HUES48 (cell line): ENCODE results near the gene PHACTR3.

ENCODE experiments used
- H3K27ac ChIP-seq: one replicate; pipeline ENCODE4 v1.7.0; 2013; ENCODE audit warnings: low read depth, low read length, inconsistent platforms
- H3K27me3 ChIP-seq: 2 replicates; pipeline ENCODE4 v1.6.1; 2013; ENCODE audit warnings: mild to moderate bottlenecking, low read length; ENCODE audit not compliant: control insufficient read depth, insufficient read depth
- H3K36me3 ChIP-seq: 2 replicates; pipeline ENCODE4 v1.6.1; 2013; ENCODE audit warnings: low read length; ENCODE audit not compliant: control insufficient read depth, insufficient read depth
- H3K4me1 ChIP-seq: 2 replicates; pipeline ENCODE4 v1.6.1; 2013; ENCODE audit warnings: mild to moderate bottlenecking, low read length; ENCODE audit not compliant: control insufficient read depth, insufficient read depth
- H3K4me3 ChIP-seq: 2 replicates; pipeline ENCODE4 v1.5.1; 2013; ENCODE audit warnings: mild to moderate bottlenecking, low read depth, low read length
- H3K9ac ChIP-seq: 2 replicates; pipeline ENCODE4 v1.6.1; 2013; ENCODE audit warnings: mild to moderate bottlenecking, low read depth, low read length, moderate library complexity
- H3K9me3 ChIP-seq: 2 replicates; pipeline ENCODE4 v1.6.1; 2013; ENCODE audit warnings: low read length; ENCODE audit not compliant: control insufficient read depth, insufficient read depth

The PHACTR3 gene

DNA sequence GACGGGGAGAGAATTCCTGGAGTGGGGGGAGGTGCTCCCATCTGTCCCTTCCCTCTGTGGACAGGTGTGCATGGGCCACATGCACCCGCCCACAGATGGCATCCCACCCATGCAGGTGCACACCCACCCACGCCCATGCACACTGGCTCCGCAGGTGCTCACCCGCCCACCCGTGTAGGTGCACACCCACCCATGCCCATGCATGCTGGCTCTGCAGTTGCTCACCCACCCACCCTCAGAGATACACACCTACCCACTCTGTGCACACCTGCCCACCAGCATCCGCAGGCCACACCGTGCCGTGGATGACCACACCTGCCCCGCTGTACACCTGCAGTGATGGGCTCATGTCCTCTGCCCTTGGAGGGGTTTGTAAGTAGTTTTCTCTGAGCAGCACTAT, 132.0 kb downstream of the PHACTR3 start:
- H3K4me1 ChIP-seq = no peaks in the 10 kb centered on the region
- no peak overlapping the region for H3K9ac ChIP-seq
- H3K27ac ChIP-seq = no peak overlapping the region
- no peaks in the 10 kb centered on the region for H3K9me3 ChIP-seq
- no peak overlapping the region for H3K4me3 ChIP-seq
- 0 out of 2 replicates have a peak, but pooled peaks cover 3% of the 10 kb centered on the region for H3K27me3 ChIP-seq
- no peaks in the 10 kb centered on the region for H3K36me3 ChIP-seq

- no peak overlapping the region for H3K27ac ChIP-seq
- 0 out of 2 replicates have a peak, but pooled peaks cover 3% of the 10 kb centered on the region for H3K27me3 ChIP-seq
- no peaks in the 10 kb centered on the region for H3K9me3 ChIP-seq
- H3K4me1 ChIP-seq = no peaks in the 10 kb centered on the region
- H3K9ac ChIP-seq = no peak overlapping the region
- H3K4me3 ChIP-seq = no peak overlapping the region
- no peaks in the 10 kb centered on the region for H3K36me3 ChIP-seq
Observed at GRCh38 chr20:59737073-59737666, 132.8 kb downstream of the PHACTR3 start.

DNA sequence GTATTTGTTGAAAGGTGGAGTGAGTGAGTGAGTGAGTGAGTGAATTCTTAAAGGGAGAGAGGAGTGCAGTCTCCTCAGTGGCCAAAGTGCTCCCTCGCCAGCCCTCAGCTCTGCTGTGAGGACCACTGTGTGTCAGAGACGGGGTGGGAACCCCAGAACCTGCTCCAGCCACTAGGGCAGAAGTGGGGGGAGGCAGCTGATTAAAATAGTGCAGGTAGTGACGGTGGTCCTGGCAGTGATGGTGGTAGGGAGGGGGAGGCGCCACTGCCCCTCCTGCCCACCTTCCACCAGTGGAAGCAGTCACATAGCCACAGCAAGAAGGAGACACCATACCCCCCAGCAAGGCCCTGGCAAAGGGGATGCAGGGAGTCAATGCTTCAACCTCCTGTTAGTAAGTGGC, 133.5 kb downstream of the PHACTR3 start:
- no peak overlapping the region for H3K9ac ChIP-seq
- H3K9me3 ChIP-seq = no peaks in the 10 kb centered on the region
- no peak overlapping the region for H3K27ac ChIP-seq
- H3K27me3 ChIP-seq = 0 out of 2 replicates have a peak, but pooled peaks cover 3% of the 10 kb centered on the region
- no peaks in the 10 kb centered on the region for H3K36me3 ChIP-seq
- no peak overlapping the region for H3K4me3 ChIP-seq
- H3K4me1 ChIP-seq = no peaks in the 10 kb centered on the region

- Histone ChIP-seq H3K27me3 (0 out of 2 replicates have a peak, but pooled peaks cover 2% of the 10 kb centered on the region), H3K27ac (no peak overlapping the region), H3K9ac (no peak overlapping the region), H3K4me1 (no peaks in the 10 kb centered on the region), H3K9me3 (no peaks in the 10 kb centered on the region), H3K4me3 (no peak overlapping the region), H3K36me3 (no peaks in the 10 kb centered on the region)
Observed at GRCh38 chr20:59738851-59739250, 134.5 kb downstream of the PHACTR3 start.

- Histone ChIP-seq H3K9me3 (no peaks in the 10 kb centered on the region), H3K36me3 (no peaks in the 10 kb centered on the region), H3K4me1 (no peaks in the 10 kb centered on the region), H3K27me3 (no peaks in the 10 kb centered on the region), H3K9ac (no peak overlapping the region), H3K4me3 (no peak overlapping the region), H3K27ac (no peak overlapping the region)
Observed at GRCh38 chr20:59740621-59741020, 136.3 kb downstream of the PHACTR3 start.

DNA sequence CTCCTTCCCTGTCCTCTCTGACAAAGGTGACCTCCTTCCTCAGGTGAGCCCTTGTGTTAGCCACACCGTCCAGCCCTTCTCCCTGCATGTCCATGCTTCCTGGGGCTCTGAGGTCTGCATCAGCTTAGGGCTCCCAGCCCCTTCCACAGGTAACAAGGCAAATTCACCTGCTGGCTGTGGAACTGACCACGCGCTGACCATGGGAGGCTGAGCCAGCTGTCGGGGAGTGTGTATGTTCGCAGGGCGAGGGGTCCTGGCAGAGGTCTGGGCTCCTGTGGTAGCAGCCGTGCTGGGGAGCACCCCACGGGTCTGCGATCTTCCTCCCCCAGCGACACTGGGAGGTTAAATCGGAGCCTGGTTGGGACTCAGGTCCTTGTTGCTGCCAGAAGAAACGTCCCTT, 136.7 kb downstream of the PHACTR3 start:
- Histone ChIP-seq H3K9ac (no peak overlapping the region), H3K27me3 (no peaks in the 10 kb centered on the region), H3K27ac (no peak overlapping the region), H3K4me1 (no peaks in the 10 kb centered on the region), H3K36me3 (no peaks in the 10 kb centered on the region), H3K9me3 (no peaks in the 10 kb centered on the region), H3K4me3 (no peak overlapping the region)

- Histone ChIP-seq H3K4me3 (no peak overlapping the region), H3K27ac (no peak overlapping the region), H3K9ac (no peak overlapping the region), H3K9me3 (no peaks in the 10 kb centered on the region), H3K27me3 (0 out of 2 replicates have a peak, but pooled peaks cover 3% of the 10 kb centered on the region), H3K4me1 (no peaks in the 10 kb centered on the region), H3K36me3 (no peaks in the 10 kb centered on the region)
Observed at GRCh38 chr20:59742351-59743095, 138.2 kb downstream of the PHACTR3 start.

DNA sequence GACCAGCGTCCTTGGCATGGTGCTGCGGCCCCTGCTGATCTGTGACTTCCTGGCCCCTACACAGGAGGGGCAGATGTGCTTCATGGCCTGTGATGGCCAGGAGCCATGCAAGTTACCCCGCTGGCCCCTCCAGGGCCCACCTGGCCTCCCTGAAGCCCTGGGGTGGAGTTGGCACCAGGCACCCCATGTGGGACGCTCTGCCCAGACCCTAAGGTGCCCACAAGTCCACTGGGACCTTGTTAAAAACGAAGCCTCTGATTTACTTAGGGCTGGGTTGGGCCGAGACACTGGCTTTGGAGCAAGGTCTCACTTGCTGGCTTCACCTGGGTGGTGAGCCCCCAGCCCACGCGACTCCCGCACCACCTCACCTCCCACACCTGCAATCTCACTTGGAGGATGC, 139.0 kb downstream of the PHACTR3 start:
- H3K27ac ChIP-seq = no peak overlapping the region
- no peaks in the 10 kb centered on the region for H3K36me3 ChIP-seq
- no peak overlapping the region for H3K4me3 ChIP-seq
- H3K27me3 ChIP-seq = 0 out of 2 replicates have a peak, but pooled peaks cover 3% of the 10 kb centered on the region
- no peaks in the 10 kb centered on the region for H3K9me3 ChIP-seq
- no peaks in the 10 kb centered on the region for H3K4me1 ChIP-seq
- no peak overlapping the region for H3K9ac ChIP-seq

DNA sequence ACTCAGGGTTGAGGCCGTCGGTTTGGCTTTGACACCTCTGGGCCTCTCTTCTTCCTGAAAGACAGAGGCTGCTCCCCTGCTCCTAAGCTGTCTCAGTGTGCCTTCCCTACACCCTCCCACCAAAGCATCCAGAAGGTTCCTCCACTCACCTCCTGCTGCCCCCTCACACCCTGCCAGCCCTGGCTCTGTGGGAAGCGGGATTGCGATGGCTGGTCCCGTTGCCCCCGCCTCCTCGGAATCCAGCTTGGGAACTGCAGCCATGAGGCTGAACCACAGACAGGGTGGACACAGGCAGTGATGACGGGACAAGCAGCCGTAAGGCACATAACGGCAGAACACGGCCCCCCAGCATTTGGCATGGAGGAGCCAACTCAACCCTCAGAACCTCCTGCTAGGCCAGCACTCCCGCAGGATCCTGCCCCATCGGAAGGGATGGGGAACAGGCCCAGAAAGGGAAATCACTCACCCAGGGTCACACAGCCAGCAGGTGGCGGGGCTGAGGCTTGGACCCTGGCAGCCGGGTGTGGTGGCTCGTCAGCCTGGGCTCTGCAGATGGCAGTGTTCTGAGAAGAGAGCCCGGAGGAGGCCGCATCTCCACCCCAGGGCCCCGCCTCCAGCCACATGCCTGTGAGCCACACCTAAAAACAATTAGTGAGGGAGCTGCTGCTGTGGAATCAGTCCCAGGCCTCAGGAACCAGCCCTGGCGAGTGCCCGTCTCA, 139.6 kb downstream of the PHACTR3 start:
- Histone ChIP-seq H3K4me3 (no peak overlapping the region), H3K4me1 (no peaks in the 10 kb centered on the region), H3K9ac (no peak overlapping the region), H3K9me3 (no peaks in the 10 kb centered on the region), H3K27ac (no peak overlapping the region), H3K27me3 (0 out of 2 replicates have a peak, but pooled peaks cover 3% of the 10 kb centered on the region), H3K36me3 (no peaks in the 10 kb centered on the region)

DNA sequence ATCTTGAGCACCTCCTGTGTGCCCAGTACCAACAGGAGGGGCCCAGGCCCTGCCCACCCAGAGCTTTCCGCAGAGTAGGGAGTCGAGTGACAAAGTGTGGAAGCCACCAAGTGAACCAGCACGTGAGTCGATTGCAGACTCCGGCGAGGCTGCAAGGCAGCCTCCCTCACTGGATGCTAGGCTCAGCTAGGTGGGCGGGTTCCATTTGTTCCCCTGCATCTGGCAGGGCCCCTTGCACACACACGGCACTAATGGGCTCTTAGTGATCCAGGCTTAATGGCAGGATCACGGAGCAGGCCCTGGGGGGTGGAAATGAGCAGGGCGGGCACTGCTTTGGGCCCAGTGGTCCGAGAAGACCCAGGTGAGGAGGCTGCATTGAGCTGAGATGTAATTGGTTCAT, 140.4 kb downstream of the PHACTR3 start:
- no peak overlapping the region for H3K4me3 ChIP-seq
- H3K27me3 ChIP-seq = 0 out of 2 replicates have a peak, but pooled peaks cover 3% of the 10 kb centered on the region
- H3K9me3 ChIP-seq = no peaks in the 10 kb centered on the region
- no peaks in the 10 kb centered on the region for H3K4me1 ChIP-seq
- no peak overlapping the region for H3K27ac ChIP-seq
- H3K9ac ChIP-seq = no peak overlapping the region
- no peaks in the 10 kb centered on the region for H3K36me3 ChIP-seq

- no peaks in the 10 kb centered on the region for H3K4me1 ChIP-seq
- H3K36me3 ChIP-seq = no peaks in the 10 kb centered on the region
Observed at GRCh38 chr20:59745201-59745600, 140.9 kb downstream of the PHACTR3 start.

More at GRCh38 chr20:59745201-59745600, 140.9 kb downstream of the PHACTR3 start:
- H3K9ac ChIP-seq = no peak overlapping the region
- no peak overlapping the region for H3K27ac ChIP-seq
- H3K27me3 ChIP-seq = peaks cover 6% of the 10 kb centered on the region
- H3K4me3 ChIP-seq = no peak overlapping the region
- H3K9me3 ChIP-seq = no peaks in the 10 kb centered on the region
